Measurements from ENCODE around the gene WDR82. TPM values are rescaled to one million over a fixed set of nuclear protein-coding genes. Genes with fewer than 3 reads are reported as not detected.

Gene WDR82
- total and polyA plus RNA-seq, 7 donors, result 22.2 to 54.9 (median 46.8) TPM

GRCh38 chr3:52245322-52246263 is 32.9 kb downstream of the WDR82 start, which contains the start of gene PPM1M:
Gene PPM1M (plus strand): TSS chr3:52245759. CDS start chr3:52245825, 66 bp downstream.
- H3K9me3 ChIP-seq, result no peaks in the 10 kb centered on the region
- peak within 1 kb of the TSS; percentile 45 to 74 (median 62) for H3K4me3 ChIP-seq
- no peaks in the 10 kb centered on the region for H3K27me3 ChIP-seq
- H3K36me3 ChIP-seq, result peaks cover 0 to 19% (median 0%) of the 10 kb centered on the region in 4 donors
- 1 to 2% methylated on average over 98 of the region's 98 CpGs for WGBS, 2 donors
- no peak for TF ChIP-seq POLR2A (IDR thresholded peaks at IDR 0.05)
- TF ChIP-seq CTCF (IDR thresholded peaks at IDR 0.05), result no peak
- TF ChIP-seq POLR2AphosphoS5 (IDR thresholded peaks at IDR 0.05), result peak in 2 of 4 donors; percentile 19 to 35
- TF ChIP-seq EP300 (IDR thresholded peaks at IDR 0.05), result no peak
- peak; percentile 80 for DNase-seq
- H3K27ac ChIP-seq, result peak within 1 kb of the TSS; percentile 86 to 92 (median 88)
- intact Hi-C loops (cut with DNase I), result no loop called here
- H3K4me1 ChIP-seq, result peaks cover 0 to 24% (median 22%) of the 10 kb centered on the region in 4 donors

- H3K27ac ChIP-seq, result peak overlapping the region in 3 of 4 donors; percentile 86 to 88 (median 88)
- peaks cover 0 to 35% (median 33%) of the 10 kb centered on the region in 4 donors for H3K4me1 ChIP-seq
- intact Hi-C loops (cut with DNase I), result no loop called here
- 68 to 79% methylated on average over 9 of the region's 9 CpGs for WGBS, 2 donors
- H3K4me3 ChIP-seq, result no peak overlapping the region
- TF ChIP-seq POLR2A (IDR thresholded peaks at IDR 0.05) (no peak), POLR2AphosphoS5 (IDR thresholded peaks at IDR 0.05) (no peak), CTCF (IDR thresholded peaks at IDR 0.05) (no peak), EP300 (IDR thresholded peaks at IDR 0.05) (no peak)
- no peaks in the 10 kb centered on the region for H3K27me3 ChIP-seq
- peaks cover 0 to 3% (median 0%) of the 10 kb centered on the region in 4 donors for H3K36me3 ChIP-seq
- peak; percentile 72 for DNase-seq
- no peaks in the 10 kb centered on the region for H3K9me3 ChIP-seq
Observed at GRCh38 chr3:52243791-52244628, 34.4 kb downstream of the WDR82 start.

DNA sequence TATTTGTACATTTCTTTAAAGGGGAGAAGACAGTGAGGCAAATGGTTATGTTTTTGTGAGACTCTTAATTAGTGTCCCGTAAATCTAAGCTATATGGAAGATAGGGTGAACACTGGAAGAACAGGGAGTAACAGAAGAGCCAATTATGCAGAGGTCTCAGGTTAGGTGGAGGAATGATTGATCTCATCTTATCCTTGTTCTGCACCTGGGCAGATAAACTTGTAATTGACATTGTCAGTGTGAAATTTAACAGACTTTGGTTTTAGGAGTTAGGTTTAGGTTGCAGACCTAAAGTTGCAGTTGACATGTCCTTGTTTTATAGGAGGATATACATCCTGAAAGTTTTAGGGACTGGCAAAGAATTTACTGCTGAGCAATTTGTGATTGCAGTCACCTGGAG is 36.4 kb downstream of the WDR82 start:
- Histone ChIP-seq H3K4me1 (peaks cover 0 to 52% (median 48%) of the 10 kb centered on the region in 4 donors), H3K9me3 (no peaks in the 10 kb centered on the region), H3K27me3 (no peaks in the 10 kb centered on the region), H3K36me3 (no peaks in the 10 kb centered on the region), H3K27ac (no peak overlapping the region), H3K4me3 (no peak overlapping the region)
- intact Hi-C loops (cut with DNase I), result no loop called here
- WGBS, 2 donors, result 78 to 92% methylated on average over 1 of the region's 1 CpG
- no peak for DNase-seq
- TF ChIP-seq POLR2AphosphoS5 (IDR thresholded peaks at IDR 0.05), result no peak
- TF ChIP-seq CTCF (IDR thresholded peaks at IDR 0.05), result no peak
- no peak for TF ChIP-seq EP300 (IDR thresholded peaks at IDR 0.05)
- no peak for TF ChIP-seq POLR2A (IDR thresholded peaks at IDR 0.05)

GRCh38 chr3:52240886-52241370 is 37.5 kb downstream of the WDR82 start:
- Histone ChIP-seq H3K27ac (peak overlapping the region in 2 of 4 donors; percentile 93 to 94), H3K4me1 (peaks cover 0 to 52% (median 48%) of the 10 kb centered on the region in 4 donors), H3K27me3 (no peaks in the 10 kb centered on the region), H3K4me3 (no peak overlapping the region), H3K9me3 (no peaks in the 10 kb centered on the region), H3K36me3 (no peaks in the 10 kb centered on the region)
- TF ChIP-seq POLR2A (IDR thresholded peaks at IDR 0.05) (no peak), CTCF (IDR thresholded peaks at IDR 0.05) (no peak), POLR2AphosphoS5 (IDR thresholded peaks at IDR 0.05) (no peak), EP300 (IDR thresholded peaks at IDR 0.05) (no peak)
- intact Hi-C loops (cut with DNase I), result no loop called here
- 89 to 91% methylated on average over 4 of the region's 4 CpGs for WGBS, 2 donors
- no peak for DNase-seq
